HEK293T (cell line): ENCODE measurements around the gene RFNG.

Source experiments
- ARNT ChIP-seq: fragments of 450-650 bp; IDR thresholded peaks from 2 replicates; pipeline ENCODE4 v1.6.1; 2017; ENCODE audit warnings: mild to moderate bottlenecking
- BHLHE40 ChIP-seq: fragments of 450-650 bp; IDR thresholded peaks from 2 replicates; pipeline ENCODE4 v1.6.1; 2016; ENCODE audit warnings: mild to moderate bottlenecking, moderate library complexity, borderline replicate concordance
- CTBP1 ChIP-seq: fragments of 450-650 bp; IDR thresholded peaks from 2 replicates; pipeline ENCODE4 v1.6.1; 2016; ENCODE audit warnings: borderline replicate concordance
- ELF4 ChIP-seq: fragments of 450-650 bp; IDR thresholded peaks from 2 replicates; pipeline ENCODE4 v1.6.1; 2017; ENCODE audit warnings: antibody characterized with exemption
- FOXA1 ChIP-seq: fragments of 450-650 bp; IDR thresholded peaks from 2 replicates; pipeline ENCODE4 v1.6.1; 2016; ENCODE audit warnings: mild to moderate bottlenecking
- FOXK2 ChIP-seq: fragments of 450-650 bp; IDR thresholded peaks from 2 replicates; pipeline ENCODE4 v1.6.1; 2016; ENCODE audit warnings: mild to moderate bottlenecking
- FOXM1 ChIP-seq: fragments of 450-650 bp; IDR thresholded peaks from 2 replicates; pipeline ENCODE4 v1.6.1; 2017; ENCODE audit warnings: mild to moderate bottlenecking, borderline replicate concordance
- HDGF ChIP-seq: fragments of 450-650 bp; IDR thresholded peaks from 2 replicates; pipeline ENCODE4 v1.6.1; 2017; ENCODE audit warnings: antibody characterized with exemption, borderline replicate concordance
- L3MBTL2 ChIP-seq: fragments of 450-650 bp; conservative IDR thresholded peaks from 2 replicates; pipeline ENCODE4 v1.6.1; 2016; ENCODE audit warnings: mild to moderate bottlenecking
- LEF1 ChIP-seq: fragments of 450-650 bp; IDR thresholded peaks from 2 replicates; pipeline ENCODE4 v1.6.1; 2017; ENCODE audit warnings: mild to moderate bottlenecking, borderline replicate concordance
- SP1 ChIP-seq: fragments of 450-650 bp; IDR thresholded peaks from 2 replicates; pipeline ENCODE4 v1.6.1; 2017
- SUZ12 ChIP-seq: fragments of 450-650 bp; IDR thresholded peaks from 2 replicates; pipeline ENCODE4 v1.6.1; 2016; ENCODE audit warnings: mild to moderate bottlenecking
- TARDBP ChIP-seq: fragments of 450-650 bp; IDR thresholded peaks from 2 replicates; pipeline ENCODE4 v1.6.1; 2016

- TF ChIP-seq SP1 (no peak), FOXM1 (no peak), CTBP1 (no peak), ELF4 (no peak), BHLHE40 (no peak), FOXA1 (no peak), TARDBP (no peak), L3MBTL2 (no peak), FOXK2 (no peak), ARNT (no peak), LEF1 (no peak), HDGF (no peak), SUZ12 (no peak)
Measured at GRCh38 chr17:82056729-82057621, 5.4 kb upstream of the RFNG start.
